Fibroblast of pulmonary artery (primary cell): Measurements from ENCODE around the gene MAP7D3.
A peak's percentile ranks its signal among the peaks of the same experiment; 100 is the strongest.

ENCODE experiments used
- DNase-seq: peaks from one replicate; pipeline ENCODE4 v3.0.0-alpha.2; 2010; ENCODE audit warnings: low read depth
- H3K4me3 ChIP-seq: replicated peaks from 2 replicates; pipeline ENCODE4 v1.5.1; 2011; ENCODE audit warnings: low read depth, mild to moderate bottlenecking, control low read depth, low read length, moderate library complexity
- CTCF ChIP-seq: IDR thresholded peaks from 2 replicates; pipeline ENCODE4 v1.5.1; 2011; ENCODE audit warnings: mild to moderate bottlenecking, control low read depth, low read length, inconsistent platforms; ENCODE audit errors: missing control alignments

Gene MAP7D3

GRCh38 chrX:136272325-136272724, 21.1 kb upstream of the MAP7D3 start:
- DNase-seq, result no peak
- no peak overlapping the region for H3K4me3 ChIP-seq
- peak; percentile 21 for TF ChIP-seq CTCF

DNA sequence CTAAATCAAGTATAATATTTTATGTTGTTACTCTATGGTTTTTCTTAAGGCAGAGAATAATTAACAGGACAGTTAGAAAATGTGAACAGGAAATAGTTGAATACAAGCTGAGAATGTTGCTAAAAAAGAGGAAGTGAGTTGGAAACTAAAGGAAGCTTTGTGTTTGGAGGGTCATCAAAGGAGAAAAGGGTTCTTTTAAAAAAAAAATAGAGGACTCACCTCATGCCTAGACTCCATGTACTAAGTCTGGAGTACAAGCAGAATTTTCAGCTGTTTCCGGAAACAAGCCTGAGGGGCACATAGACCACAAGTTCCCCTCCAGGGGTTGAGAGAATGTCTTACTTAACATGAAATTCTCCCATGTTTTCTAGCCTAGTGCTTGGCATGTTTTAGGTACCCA, 20.1 kb upstream of the MAP7D3 start:
- TF ChIP-seq CTCF, result no peak
- no peak for DNase-seq
- H3K4me3 ChIP-seq, result no peak overlapping the region

- H3K4me3 ChIP-seq, result no peak overlapping the region
- DNase-seq, result no peak
- no peak for TF ChIP-seq CTCF
These were observed 18.7 kb upstream of the MAP7D3 start for GRCh38 chrX:136269921-136270320.

- TF ChIP-seq CTCF, result peak; percentile 69
- no peak overlapping the region for H3K4me3 ChIP-seq
- DNase-seq, result peak; percentile 57
These were observed 17.1 kb upstream of the MAP7D3 start for GRCh38 chrX:136268051-136269048.

DNA sequence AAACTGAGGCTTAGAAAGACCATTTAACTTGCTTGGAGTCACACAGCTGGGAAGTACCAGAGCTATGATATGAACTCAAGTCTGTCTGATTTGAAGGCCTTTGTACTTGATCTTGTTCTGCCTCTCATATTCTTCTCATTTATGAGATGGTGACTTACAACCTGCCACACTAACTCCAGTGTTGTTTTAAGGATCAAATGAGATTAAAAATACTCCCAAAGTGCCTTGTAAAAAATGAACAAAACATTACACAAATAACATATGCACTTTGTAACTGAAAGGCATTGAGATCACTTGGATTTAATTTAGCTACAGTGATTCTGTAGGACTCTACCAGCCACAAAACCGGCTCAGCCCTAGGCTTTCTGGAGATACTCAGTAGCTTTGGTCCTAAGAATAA, 15.6 kb upstream of the MAP7D3 start:
- no peak overlapping the region for H3K4me3 ChIP-seq
- no peak for DNase-seq
- no peak for TF ChIP-seq CTCF

- no peak overlapping the region for H3K4me3 ChIP-seq
- DNase-seq, result no peak
- no peak for TF ChIP-seq CTCF
These were observed 11.7 kb upstream of the MAP7D3 start for GRCh38 chrX:136262812-136263315.
